Stimulated activated naive B cell treated with anti-CD40 and anti-IgM and Interleukin-4, amounts not matched to agents 10 μg/mL and 1 μg/mL and 100 μg/mL, for 72 hours (primary cell): ENCODE data around the gene SBF2.
"Not testable (repeated sequence)": the region's sequence is repeated elsewhere in the genome, so short reads cannot be mapped to it uniquely, and the experiment has no call there.

ENCODE experiments used
- ATAC-seq, 2 donors: fragments of 150-1000 bp; cut with Tn5 transposase; replicated peaks; 2 replicates each; pipeline ENCODE4 v1.10.0; 2021; ENCODE audit warnings: moderate library complexity in 1 of 2
- DNase-seq: peaks from one replicate; pipeline ENCODE4 v3.0.0; 2021
- H3K27ac Mint-ChIP-seq: one replicate; pipeline ENCODE4 v1.8.0; 2022; ENCODE audit warnings: mild to moderate bottlenecking, mixed read lengths
- H3K27me3 Mint-ChIP-seq, 2 donors: one replicate each; pipeline ENCODE4 v1.8.0; 2022; ENCODE audit warnings: mixed read lengths in 2 of 2
- H3K36me3 Mint-ChIP-seq, 2 donors: one replicate each; pipeline ENCODE4 v1.8.0; 2022; ENCODE audit warnings: mixed read lengths in 2 of 2, mild to moderate bottlenecking in 1 of 2
- H3K4me1 Mint-ChIP-seq, 2 donors: one replicate each; pipeline ENCODE4 v1.8.0; 2022; ENCODE audit warnings: mixed read lengths in 2 of 2, mild to moderate bottlenecking in 1 of 2
- H3K4me3 Mint-ChIP-seq, 2 donors: one replicate each; pipeline ENCODE4 v1.8.0; 2022; ENCODE audit warnings: mild to moderate bottlenecking in 2 of 2, mixed read lengths in 2 of 2, moderate library complexity in 1 of 2
- H3K9me3 Mint-ChIP-seq, 2 donors: one replicate each; pipeline ENCODE4 v1.8.0; 2022; ENCODE audit warnings: mixed read lengths in 2 of 2, mild to moderate bottlenecking in 1 of 2

The SBF2 gene

DNA sequence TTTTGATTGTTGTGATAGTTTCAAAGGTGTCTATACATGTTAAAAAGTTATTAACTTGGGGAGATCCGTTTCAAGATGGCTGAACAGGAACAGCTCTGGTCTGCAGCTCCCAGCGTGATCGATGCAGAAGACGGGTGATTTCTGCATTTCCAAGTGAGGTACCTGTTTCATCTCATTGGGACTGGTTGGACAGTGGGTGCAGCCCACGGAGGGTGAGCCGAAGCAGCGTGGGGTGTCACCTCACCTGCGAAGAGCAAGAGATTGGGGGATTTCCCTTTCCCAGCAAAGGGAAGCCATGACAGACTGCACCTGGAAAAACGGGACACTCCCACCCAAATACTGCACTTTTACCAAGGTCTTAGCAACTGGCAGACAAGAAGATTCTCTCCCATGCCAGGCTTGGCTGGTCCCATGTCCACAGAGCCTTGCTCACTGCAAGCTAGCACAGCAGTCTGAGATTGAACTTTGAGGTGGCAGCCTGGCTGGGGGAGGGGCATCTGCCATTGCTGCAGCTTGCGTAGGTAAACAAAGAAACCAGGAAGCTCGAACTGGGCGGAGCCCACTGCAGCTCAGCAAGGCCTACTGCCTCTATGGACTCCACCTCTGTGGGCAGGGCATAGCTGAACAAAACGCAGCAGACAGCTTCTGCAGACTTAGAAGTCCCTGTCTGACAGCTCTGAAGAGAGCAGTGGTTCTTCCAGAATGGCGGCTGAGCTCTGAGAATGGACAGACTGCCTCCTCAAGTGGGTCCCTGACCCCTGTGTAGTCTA, 363.3 kb downstream of the SBF2 start:
- not testable (repeated sequence) for DNase-seq, H3K9me3 Mint-ChIP-seq, H3K4me3 Mint-ChIP-seq, H3K27ac Mint-ChIP-seq, H3K27me3 Mint-ChIP-seq, ATAC-seq
- peaks cover 13 to 17% of the 10 kb centered on the region in 2 donors for H3K4me1 Mint-ChIP-seq
- H3K36me3 Mint-ChIP-seq = peaks cover 23 to 35% of the 10 kb centered on the region in 2 donors

- ATAC-seq = no peak
- Mint-ChIP-seq H3K36me3 (peaks cover 16 to 20% of the 10 kb centered on the region in 2 donors), H3K4me1 (no peaks in the 10 kb centered on the region), H3K27ac (no peak overlapping the region), H3K27me3 (no peaks in the 10 kb centered on the region), H3K4me3 (no peak overlapping the region), H3K9me3 (peaks cover 2 to 4% of the 10 kb centered on the region in 2 donors)
- DNase-seq = no peak
These were observed 366.3 kb downstream of the SBF2 start for GRCh38 chr11:9927670-9928069.

- Mint-ChIP-seq H3K27me3 (no peaks in the 10 kb centered on the region), H3K4me3 (no peak overlapping the region), H3K4me1 (no peaks in the 10 kb centered on the region), H3K36me3 (peaks cover 0 to 4% of the 10 kb centered on the region in 2 donors), H3K9me3 (no peaks in the 10 kb centered on the region), H3K27ac (no peak overlapping the region)
- no peak for ATAC-seq
- DNase-seq = no peak
These were observed 370.7 kb downstream of the SBF2 start for GRCh38 chr11:9923280-9923679.

DNA sequence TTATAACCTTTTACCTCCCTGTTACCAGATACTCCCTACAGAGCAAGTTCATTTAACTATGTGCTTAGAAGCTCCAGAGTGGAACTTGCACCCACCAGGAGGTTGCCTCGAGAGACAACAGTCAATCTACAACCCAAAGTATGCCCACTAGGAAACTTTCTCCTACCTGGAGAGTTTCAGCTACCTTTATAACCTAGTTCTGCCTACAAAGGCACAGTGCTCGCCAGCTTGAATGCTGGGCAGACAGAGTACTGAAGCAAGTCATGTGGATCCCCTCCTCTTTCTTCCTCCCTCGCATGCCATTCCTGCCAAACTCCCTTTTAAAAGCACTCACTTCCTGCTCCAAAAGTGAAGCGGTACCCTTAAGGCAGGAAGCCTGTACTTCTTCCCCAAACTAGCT, 371.2 kb downstream of the SBF2 start:
- no peaks in the 10 kb centered on the region for H3K9me3 Mint-ChIP-seq

GRCh38 chr11:9916480-9916879, 377.5 kb downstream of the SBF2 start:
- H3K4me1 Mint-ChIP-seq = no peaks in the 10 kb centered on the region
- H3K4me3 Mint-ChIP-seq = no peak overlapping the region
- ATAC-seq (no peak), DNase-seq (no peak)
- no peaks in the 10 kb centered on the region for H3K36me3 Mint-ChIP-seq
- no peaks in the 10 kb centered on the region for H3K27me3 Mint-ChIP-seq
- no peaks in the 10 kb centered on the region for H3K9me3 Mint-ChIP-seq
- no peak overlapping the region for H3K27ac Mint-ChIP-seq

More for the DNA sequence above, 371.2 kb downstream of the SBF2 start:
- DNase-seq = no peak
- ATAC-seq = no peak
- Mint-ChIP-seq H3K36me3 (peaks cover 0 to 4% of the 10 kb centered on the region in 2 donors), H3K27me3 (no peaks in the 10 kb centered on the region), H3K4me1 (no peaks in the 10 kb centered on the region), H3K27ac (no peak overlapping the region), H3K4me3 (no peak overlapping the region)

- peaks cover 0 to 2% of the 10 kb centered on the region in 2 donors for H3K36me3 Mint-ChIP-seq
- no peak for ATAC-seq
- no peaks in the 10 kb centered on the region for H3K9me3 Mint-ChIP-seq
- H3K4me3 Mint-ChIP-seq = no peak overlapping the region
- H3K4me1 Mint-ChIP-seq = no peaks in the 10 kb centered on the region
- no peak for DNase-seq
- no peaks in the 10 kb centered on the region for H3K27me3 Mint-ChIP-seq
- no peak overlapping the region for H3K27ac Mint-ChIP-seq
These were observed 380.0 kb downstream of the SBF2 start for GRCh38 chr11:9914064-9914463.

DNA sequence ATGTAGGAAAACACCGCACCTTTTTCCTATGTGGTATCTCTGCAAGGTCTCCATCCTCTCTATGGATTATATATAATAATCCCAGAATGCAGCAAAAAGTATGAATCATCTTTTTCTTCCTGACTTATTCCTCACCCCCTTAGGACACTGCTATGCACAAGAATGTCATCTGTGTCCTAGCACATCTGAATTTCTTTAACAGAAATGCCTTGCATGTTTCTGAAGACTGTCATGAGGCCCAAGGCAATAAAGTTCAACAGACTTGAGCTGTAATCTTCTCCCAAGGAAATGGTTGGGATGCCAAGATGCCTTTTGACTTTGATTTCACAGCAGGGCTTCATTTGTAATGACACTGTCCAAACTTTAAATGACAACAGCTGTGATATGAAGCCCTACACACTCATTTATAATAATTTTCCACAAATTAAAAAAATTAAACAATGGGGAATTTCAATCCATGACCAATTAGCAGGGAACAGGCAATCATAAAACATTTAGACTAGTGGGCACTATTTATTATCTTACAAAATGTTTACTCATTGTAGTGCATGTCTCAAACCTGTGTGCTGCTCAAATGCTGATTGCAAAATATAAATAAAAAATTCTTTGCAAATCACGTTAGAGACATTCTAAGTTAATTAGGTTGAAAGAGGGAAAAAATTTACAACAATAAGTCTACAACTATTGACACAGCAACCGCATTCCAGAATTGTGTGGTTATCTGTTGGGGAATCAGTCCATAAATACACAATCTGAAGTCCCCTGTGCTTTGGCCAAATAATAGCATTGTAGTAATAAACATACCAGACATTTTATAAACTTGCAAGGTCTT, 387.8 kb downstream of the SBF2 start:
- H3K27me3 Mint-ChIP-seq = no peaks in the 10 kb centered on the region
- no peak overlapping the region for H3K4me3 Mint-ChIP-seq
- DNase-seq (no peak), ATAC-seq (no peak)
- no peak overlapping the region for H3K27ac Mint-ChIP-seq
- no peaks in the 10 kb centered on the region for H3K9me3 Mint-ChIP-seq
- H3K4me1 Mint-ChIP-seq = no peaks in the 10 kb centered on the region
- H3K36me3 Mint-ChIP-seq = peaks cover 0 to 2% of the 10 kb centered on the region in 2 donors

- no peaks in the 10 kb centered on the region for H3K27me3 Mint-ChIP-seq
- no peaks in the 10 kb centered on the region for H3K9me3 Mint-ChIP-seq
- ATAC-seq = no peak
- no peak for DNase-seq
- H3K36me3 Mint-ChIP-seq = no peaks in the 10 kb centered on the region
- no peak overlapping the region for H3K27ac Mint-ChIP-seq
- no peaks in the 10 kb centered on the region for H3K4me1 Mint-ChIP-seq
- H3K4me3 Mint-ChIP-seq = no peak overlapping the region
These were observed 388.5 kb downstream of the SBF2 start for GRCh38 chr11:9905501-9905951.

DNA sequence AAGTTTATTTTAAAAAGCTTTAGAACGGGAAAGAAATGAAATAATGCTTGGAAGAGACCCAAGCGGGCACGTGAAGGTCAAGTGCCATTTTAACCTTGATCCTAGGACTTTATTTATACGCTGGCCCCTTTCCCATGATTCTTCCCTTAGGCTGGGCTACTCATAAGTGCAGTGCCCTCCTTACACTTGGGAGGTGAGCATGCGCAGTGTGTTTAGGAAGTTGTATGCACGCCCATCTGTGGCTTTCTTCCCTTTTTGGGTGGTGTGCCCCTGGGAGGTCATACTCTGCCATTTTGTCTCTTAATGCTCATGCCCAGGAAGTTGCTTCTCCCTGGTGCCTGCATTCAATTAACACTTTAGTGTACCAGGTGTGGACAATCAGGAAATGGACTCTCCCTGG, 390.4 kb downstream of the SBF2 start:
- H3K9me3 Mint-ChIP-seq = no peaks in the 10 kb centered on the region
- H3K27ac Mint-ChIP-seq = no peak overlapping the region
- no peak overlapping the region for H3K4me3 Mint-ChIP-seq
- ATAC-seq (no peak), DNase-seq (no peak)
- H3K4me1 Mint-ChIP-seq = no peaks in the 10 kb centered on the region
- no peaks in the 10 kb centered on the region for H3K36me3 Mint-ChIP-seq
- no peaks in the 10 kb centered on the region for H3K27me3 Mint-ChIP-seq

- DNase-seq = no peak
- no peaks in the 10 kb centered on the region for H3K9me3 Mint-ChIP-seq
- H3K36me3 Mint-ChIP-seq = no peaks in the 10 kb centered on the region
- H3K27me3 Mint-ChIP-seq = no peaks in the 10 kb centered on the region
- no peak overlapping the region for H3K4me3 Mint-ChIP-seq
- no peaks in the 10 kb centered on the region for H3K4me1 Mint-ChIP-seq
- no peak overlapping the region for H3K27ac Mint-ChIP-seq
- ATAC-seq = no peak
These were observed 392.1 kb downstream of the SBF2 start for GRCh38 chr11:9901943-9902342.

DNA sequence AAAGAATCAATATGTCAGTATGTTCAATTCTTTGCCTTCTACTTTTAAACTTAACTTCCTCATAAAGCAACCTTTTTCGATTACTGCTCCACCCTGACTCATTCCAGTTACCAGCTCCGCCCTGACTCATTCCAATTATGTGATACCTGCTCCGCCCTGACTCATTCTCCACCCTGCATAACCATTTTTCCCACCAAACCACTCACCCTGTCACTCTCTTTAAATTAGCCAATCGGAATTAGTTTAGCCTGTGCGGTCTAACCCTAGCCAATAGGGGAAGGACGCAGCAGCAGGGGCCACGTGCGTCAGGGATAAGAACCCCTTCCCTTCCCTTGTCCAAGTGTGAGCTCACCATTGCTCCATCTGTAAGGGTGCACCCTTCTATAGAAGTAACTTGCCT, 393.8 kb downstream of the SBF2 start:
- H3K36me3 Mint-ChIP-seq, H3K4me3 Mint-ChIP-seq, ATAC-seq, DNase-seq, H3K9me3 Mint-ChIP-seq, H3K27me3 Mint-ChIP-seq, H3K4me1 Mint-ChIP-seq: not testable (repeated sequence)
- H3K27ac Mint-ChIP-seq = peak overlapping the region; percentile 4

DNA sequence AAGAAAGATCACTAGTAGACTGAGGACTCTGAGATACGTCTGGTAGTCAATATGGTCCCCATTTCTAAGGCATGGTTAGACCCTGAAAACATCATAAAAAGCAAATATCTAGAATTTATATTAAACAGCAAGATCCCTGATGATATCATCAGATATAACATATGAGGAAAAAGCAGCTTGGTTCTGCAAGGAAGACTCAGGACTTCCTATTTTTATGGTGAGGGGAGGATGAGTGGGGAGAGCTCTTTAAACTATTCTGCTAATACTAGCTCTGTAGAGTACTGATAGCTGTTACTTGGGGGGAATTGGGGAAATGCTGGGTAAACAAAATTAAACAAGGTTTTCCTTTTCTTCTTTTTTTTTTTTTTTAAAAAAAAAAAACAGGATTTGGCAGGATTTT, 394.3 kb downstream of the SBF2 start:
- no peaks in the 10 kb centered on the region for H3K27me3 Mint-ChIP-seq

GRCh38 chr11:9896902-9897301, 397.1 kb downstream of the SBF2 start:
- H3K4me3 Mint-ChIP-seq = no peak overlapping the region
- H3K27ac Mint-ChIP-seq = no peak overlapping the region
- DNase-seq = no peak
- peaks cover 13 to 15% of the 10 kb centered on the region in 2 donors for H3K36me3 Mint-ChIP-seq
- H3K9me3 Mint-ChIP-seq = peaks cover 0 to 1% of the 10 kb centered on the region in 2 donors
- no peak for ATAC-seq
- no peaks in the 10 kb centered on the region for H3K4me1 Mint-ChIP-seq
- H3K27me3 Mint-ChIP-seq = no peaks in the 10 kb centered on the region

More for the DNA sequence above, 394.3 kb downstream of the SBF2 start:
- DNase-seq (no peak), ATAC-seq (no peak)
- H3K4me3 Mint-ChIP-seq = no peak overlapping the region
- H3K9me3 Mint-ChIP-seq = peaks cover 0 to 1% of the 10 kb centered on the region in 2 donors
- H3K27ac Mint-ChIP-seq = no peak overlapping the region
- H3K36me3 Mint-ChIP-seq = peaks cover 7 to 9% of the 10 kb centered on the region in 2 donors
- no peaks in the 10 kb centered on the region for H3K4me1 Mint-ChIP-seq

- H3K27me3 Mint-ChIP-seq = no peaks in the 10 kb centered on the region
- DNase-seq = no peak
- H3K36me3 Mint-ChIP-seq = peaks cover 13 to 15% of the 10 kb centered on the region in 2 donors
- no peaks in the 10 kb centered on the region for H3K4me1 Mint-ChIP-seq
- ATAC-seq = no peak
- no peak overlapping the region for H3K4me3 Mint-ChIP-seq
- H3K9me3 Mint-ChIP-seq = peaks cover 0 to 1% of the 10 kb centered on the region in 2 donors
- no peak overlapping the region for H3K27ac Mint-ChIP-seq
These were observed 399.0 kb downstream of the SBF2 start for GRCh38 chr11:9895006-9895405.

DNA sequence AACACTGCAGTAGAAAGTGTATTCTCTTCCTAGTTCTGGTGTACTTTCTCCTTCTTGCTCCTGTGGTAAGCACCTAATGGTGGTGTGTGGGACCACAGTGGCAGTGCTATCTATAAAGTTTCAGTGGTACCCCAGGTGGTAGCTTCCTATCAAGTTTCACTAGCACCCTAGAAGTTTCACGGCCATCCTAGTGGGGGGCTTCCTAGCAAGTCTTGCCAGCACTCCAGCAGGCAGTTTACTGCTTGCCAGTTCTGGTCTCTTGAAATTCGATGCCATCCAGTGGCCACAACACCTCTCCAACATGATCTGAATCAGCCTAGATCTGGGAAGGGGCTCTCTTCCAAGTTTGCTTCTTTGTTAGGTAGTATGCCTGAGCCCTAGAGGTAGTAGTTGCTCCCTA, 400.5 kb downstream of the SBF2 start:
- ATAC-seq (no peak), DNase-seq (no peak)
- no peak overlapping the region for H3K4me3 Mint-ChIP-seq
- peaks cover 13 to 15% of the 10 kb centered on the region in 2 donors for H3K36me3 Mint-ChIP-seq
- H3K27me3 Mint-ChIP-seq = no peaks in the 10 kb centered on the region
- H3K27ac Mint-ChIP-seq = no peak overlapping the region
- H3K9me3 Mint-ChIP-seq = peaks cover 0 to 1% of the 10 kb centered on the region in 2 donors
- no peaks in the 10 kb centered on the region for H3K4me1 Mint-ChIP-seq
